Measurements from ENCODE around the gene SPAM1. TPM values are rescaled to one million over a fixed set of nuclear protein-coding genes. Genes with fewer than 3 reads are reported as not detected.

The SPAM1 gene
- total RNA-seq, 1 experiment from 2014 or later = not detected

Other genes starting within 250 kb of the SPAM1 start
- 12.1 and 12.4 TPM in 2 replicates for gene WASL, start 176.2 kb upstream of the SPAM1 start, total RNA-seq (2014; rRNA removed; shearing (Covaris generic))
- gene HYAL4, start 80.1 kb upstream of the SPAM1 start, total RNA-seq (2014; rRNA removed; shearing (Covaris generic)) = not detected in 2 replicates
- gene TMEM229A, start 107.8 kb downstream of the SPAM1 start, total RNA-seq (2014; rRNA removed; shearing (Covaris generic)) = not detected in 2 replicates